Kidney capillary endothelial cell (primary cell): Measurements from ENCODE around the gene BCCIP.

Source experiments
- DNase-seq: peaks from one replicate; pipeline ENCODE4 v3.0.0-alpha.2; 2018; ENCODE audit warnings: low spot score

The BCCIP gene

GRCh38 chr10:125844751-125845221, 21.4 kb downstream of the BCCIP start:
- no peak for DNase-seq

- no peak for DNase-seq
Measured at GRCh38 chr10:125845617-125846016, 22.3 kb downstream of the BCCIP start.

- DNase-seq = no peak
Measured at GRCh38 chr10:125846894-125847293, 23.5 kb downstream of the BCCIP start.

- DNase-seq = no peak
Measured at GRCh38 chr10:125848371-125848770, 25.0 kb downstream of the BCCIP start.

GRCh38 chr10:125848857-125849256, 25.5 kb downstream of the BCCIP start:
- DNase-seq = no peak

- DNase-seq = no peak
Measured at GRCh38 chr10:125849448-125849847, 26.1 kb downstream of the BCCIP start.

- DNase-seq = no peak
Measured at GRCh38 chr10:125850766-125851731, 27.7 kb downstream of the BCCIP start.

- DNase-seq = no peak
Measured at GRCh38 chr10:125852487-125852886, 29.1 kb downstream of the BCCIP start.

GRCh38 chr10:125857185-125857760, 33.9 kb downstream of the BCCIP start:
- DNase-seq = no peak

GRCh38 chr10:125859128-125859817, 35.9 kb downstream of the BCCIP start:
- DNase-seq = no peak

- DNase-seq = no peak
Measured at GRCh38 chr10:125865120-125865519, 41.8 kb downstream of the BCCIP start.

GRCh38 chr10:125866421-125867029, 43.2 kb downstream of the BCCIP start:
- DNase-seq = no peak

- peak; percentile 42 for DNase-seq
Measured at GRCh38 chr10:125868372-125868975, 45.1 kb downstream of the BCCIP start.

GRCh38 chr10:125871338-125871737, 48.0 kb downstream of the BCCIP start:
- no peak for DNase-seq

- no peak for DNase-seq
Measured at GRCh38 chr10:125878957-125879835, 55.9 kb downstream of the BCCIP start.

GRCh38 chr10:125880719-125881118, 57.4 kb downstream of the BCCIP start:
- DNase-seq = no peak

GRCh38 chr10:125881192-125881591, 57.8 kb downstream of the BCCIP start, which contains the start of gene DHX32:
TSS of gene DHX32 (minus strand) at chr10:125881292. CDS start at chr10:125880824, 468 bp downstream.
- DNase-seq = no peak

- DNase-seq = no peak
Measured at GRCh38 chr10:125882596-125882995, 59.2 kb downstream of the BCCIP start.

- DNase-seq = no peak
Measured at GRCh38 chr10:125883211-125883610, 59.9 kb downstream of the BCCIP start.
